DND-41 (cell line): ENCODE results near the gene TAOK3.

Source experiments
- CTCF ChIP-seq: IDR thresholded peaks from 2 replicates; pipeline ENCODE4 v1.5.1; 2012; ENCODE audit warnings: borderline replicate concordance, low read length, moderate library complexity, mild to moderate bottlenecking; ENCODE audit not compliant: poor library complexity, severe bottlenecking; ENCODE audit errors: extremely low read depth
- EZH2 ChIP-seq: IDR thresholded peaks from 3 replicates; pipeline ENCODE4 v1.6.1; 2012; ENCODE audit warnings: borderline replicate concordance, low read depth, mild to moderate bottlenecking, moderate library complexity, low read length, inconsistent platforms; ENCODE audit not compliant: severe bottlenecking

- no peak for TF ChIP-seq CTCF
- no peak for TF ChIP-seq EZH2
These were observed 123.2 kb downstream of the TAOK3 start for GRCh38 chr12:118249547-118249946.
